Right lobe of liver (tissue), 6 donors: ENCODE results near the gene LNX1. TPM values are rescaled to one million over a fixed set of nuclear protein-coding genes. Genes with fewer than 3 reads are reported as not detected.

Experiments
- ATAC-seq, 4 donors: fragments of 200-7000 bp; cut with Tn5 transposase; one replicate each; pipeline ENCODE4 v1.9.1; 2020; ENCODE audit warnings: mild to moderate bottlenecking in 4 of 4, moderate library complexity in 4 of 4
- DNase-seq, 3 donors: peaks; one replicate each; pipeline ENCODE4 v3.0.0-alpha.2; 2020
- H3K27ac ChIP-seq, 3 donors: fragments of 200-600 bp; one replicate each; pipeline ENCODE4 v1.8.0; 2022
- H3K27me3 ChIP-seq, 2 donors: fragments of 200-600 bp; one replicate each; pipeline ENCODE4 v1.8.0; 2022
- H3K36me3 ChIP-seq, 4 donors: fragments of 200-600 bp; sonication (generic) in 1 of 4; one replicate each; pipeline versions ENCODE4 v1.5.1 to v1.8.0; 2017 to 2022; ENCODE audit warnings: control low read depth in 1 of 4
- H3K4me1 ChIP-seq, 4 donors: fragments of 200-600 bp; sonication (generic) in 1 of 4; one replicate each; pipeline versions ENCODE4 v1.5.1 to v1.8.0; 2017 to 2022; ENCODE audit warnings: control low read depth in 1 of 4
- H3K4me3 ChIP-seq, 3 donors: fragments of 200-600 bp; one replicate each; pipeline ENCODE4 v1.8.0; 2022
- H3K9me3 ChIP-seq, 4 donors: fragments of 200-600 bp; sonication (generic) in 1 of 4; one replicate each; pipeline versions ENCODE4 v1.5.1 to v1.8.0; 2017 to 2022; ENCODE audit warnings: control low read depth in 1 of 4
- POLR2A ChIP-seq: fragments of 450-650 bp; IDR thresholded peaks from one replicate; pipeline ENCODE4 v1.6.1; 2017; ENCODE audit warnings: antibody characterized with exemption, mild to moderate bottlenecking
- WGBS: methylation state at CpG from one replicate; pipeline ENCODE4 v1.1.6; 2018; ENCODE audit warnings: low coverage, low lambda C conversion rate; ENCODE audit not compliant: insufficient coverage; ENCODE audit errors: missing lambda C conversion rate; 5-methylcytosine and 5-hydroxymethylcytosine counted together
- intact Hi-C, 2 donors: fragments of 100-400 bp; cut with DNase I; formaldehyde crosslinking; loops; one replicate each; pipeline versions ENCODE4 v1.11.2 to v1.14.1; 2022
- total RNA-seq, 6 experiments: library from RNA; depleted of rRNA in 2 of 6; stranded (reverse); fragments of >200 nt in 2 of 6; fragmentation: NEBNext Ultra II Directional in 3 of 6; extraction: Animal tissue kit (Norgen Biotek cat#: 25700) in 3 of 6; gene quantifications; one replicate each; pipeline versions ENCODE4 v1.1.0 to v1.2.4, GENCODE V29; 2016 to 2023
- TF ChIP-seq, protein P1 (sequence below), 4 donors: fragments of 200-600 bp in 3 of 4; fragments of 450-650 bp in 1 of 4; IDR thresholded peaks; one replicate each; pipeline versions ENCODE4 v1.5.1 to v1.8.0; 2016 to 2022; ENCODE audit warnings: antibody characterized with exemption in 4 of 4, mild to moderate bottlenecking in 2 of 4
- donor health status: DM: no; HTN: yes; CAD: no.
- donor health status: DM: no; HTN: no; CAD: no.
- donor health status: DM: no; HTN: no; CAD: no.
- donor health status: DM: no; HTN: yes; CAD: no.
- donor health status: DM: no; HTN: yes; CAD: no.

LNX1 gene
- total RNA-seq, 6 experiments from 2014 or later, result 1.3 to 6.0 (median 3.9) TPM

GRCh38 chr4:53450773-53451172, 140.5 kb downstream of the LNX1 start:
- Histone ChIP-seq H3K27ac (no peak overlapping the region), H3K4me1 (peaks cover 0 to 8% (median 0%) of the 10 kb centered on the region in 4 donors), H3K27me3 (no peaks in the 10 kb centered on the region), H3K36me3 (peaks cover 0 to 16% (median 9%) of the 10 kb centered on the region in 4 donors), H3K4me3 (no peak overlapping the region), H3K9me3 (no peaks in the 10 kb centered on the region)
- DNase-seq (no peak), ATAC-seq (no peak)
- TF ChIP-seq, protein P1, sequence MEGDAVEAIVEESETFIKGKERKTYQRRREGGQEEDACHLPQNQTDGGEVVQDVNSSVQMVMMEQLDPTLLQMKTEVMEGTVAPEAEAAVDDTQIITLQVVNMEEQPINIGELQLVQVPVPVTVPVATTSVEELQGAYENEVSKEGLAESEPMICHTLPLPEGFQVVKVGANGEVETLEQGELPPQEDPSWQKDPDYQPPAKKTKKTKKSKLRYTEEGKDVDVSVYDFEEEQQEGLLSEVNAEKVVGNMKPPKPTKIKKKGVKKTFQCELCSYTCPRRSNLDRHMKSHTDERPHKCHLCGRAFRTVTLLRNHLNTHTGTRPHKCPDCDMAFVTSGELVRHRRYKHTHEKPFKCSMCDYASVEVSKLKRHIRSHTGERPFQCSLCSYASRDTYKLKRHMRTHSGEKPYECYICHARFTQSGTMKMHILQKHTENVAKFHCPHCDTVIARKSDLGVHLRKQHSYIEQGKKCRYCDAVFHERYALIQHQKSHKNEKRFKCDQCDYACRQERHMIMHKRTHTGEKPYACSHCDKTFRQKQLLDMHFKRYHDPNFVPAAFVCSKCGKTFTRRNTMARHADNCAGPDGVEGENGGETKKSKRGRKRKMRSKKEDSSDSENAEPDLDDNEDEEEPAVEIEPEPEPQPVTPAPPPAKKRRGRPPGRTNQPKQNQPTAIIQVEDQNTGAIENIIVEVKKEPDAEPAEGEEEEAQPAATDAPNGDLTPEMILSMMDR (IDR thresholded peaks at IDR 0.05), result no peak
- no peak for TF ChIP-seq POLR2A
- 92% methylated on average over 3 of the region's 3 CpGs for WGBS
- intact Hi-C loops, result no loop called here

GRCh38 chr4:53444954-53445353, 146.3 kb downstream of the LNX1 start:
- 64% methylated on average over 2 of the region's 2 CpGs for WGBS
- DNase-seq (no peak), ATAC-seq (no peak)
- no peak overlapping the region for H3K27ac ChIP-seq
- no peaks in the 10 kb centered on the region for H3K27me3 ChIP-seq
- H3K4me3 ChIP-seq, result no peak overlapping the region
- TF ChIP-seq, protein P1 (IDR thresholded peaks at IDR 0.05), result no peak
- no peak for TF ChIP-seq POLR2A
- intact Hi-C loops, result no loop called here
- peaks cover 0 to 18% (median 0%) of the 10 kb centered on the region in 4 donors for H3K36me3 ChIP-seq
- H3K9me3 ChIP-seq, result no peaks in the 10 kb centered on the region
- H3K4me1 ChIP-seq, result no peaks in the 10 kb centered on the region

- no peaks in the 10 kb centered on the region for H3K27me3 ChIP-seq
- no peaks in the 10 kb centered on the region for H3K9me3 ChIP-seq
- TF ChIP-seq, protein P1 (IDR thresholded peaks at IDR 0.05), result no peak
- no peak for TF ChIP-seq POLR2A
- H3K4me3 ChIP-seq, result no peak overlapping the region
- DNase-seq (no peak), ATAC-seq (no peak)
- no peaks in the 10 kb centered on the region for H3K4me1 ChIP-seq
- WGBS, result 60% methylated on average over 1 of the region's 1 CpG
- intact Hi-C loops, result no loop called here
- peaks cover 0 to 18% (median 0%) of the 10 kb centered on the region in 4 donors for H3K36me3 ChIP-seq
- H3K27ac ChIP-seq, result no peak overlapping the region
Measured at GRCh38 chr4:53441564-53441963, 149.7 kb downstream of the LNX1 start.

DNA sequence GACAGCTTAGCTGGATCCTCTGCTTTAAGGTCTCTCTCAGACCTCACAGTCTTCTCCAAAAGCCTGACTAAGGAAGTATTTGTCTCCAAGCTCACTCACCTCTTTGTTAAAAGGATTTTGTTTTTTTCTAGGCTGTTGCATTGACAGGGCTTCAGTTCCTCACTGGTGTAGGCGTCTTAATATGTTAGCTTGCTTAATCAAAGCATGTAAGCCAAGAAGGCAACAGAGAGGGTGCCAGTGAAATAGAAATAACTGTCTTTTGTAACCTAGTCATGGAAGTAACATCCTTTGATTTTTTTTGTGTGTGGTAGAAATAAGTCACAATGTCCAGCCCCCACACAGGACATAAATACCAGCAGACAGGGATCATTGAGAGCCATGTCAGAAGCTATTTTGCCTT, 155.0 kb downstream of the LNX1 start:
- Histone ChIP-seq H3K4me1 (peaks cover 0 to 5% (median 2%) of the 10 kb centered on the region in 4 donors), H3K36me3 (no peaks in the 10 kb centered on the region), H3K9me3 (no peaks in the 10 kb centered on the region), H3K4me3 (no peak overlapping the region), H3K27me3 (no peaks in the 10 kb centered on the region), H3K27ac (no peak overlapping the region)
- TF ChIP-seq, protein P1 (IDR thresholded peaks at IDR 0.05), result no peak
- no peak for TF ChIP-seq POLR2A
- ATAC-seq (no peak), DNase-seq (no peak)
- intact Hi-C loops, result no loop called here
- 100% methylated on average over 1 of the region's 1 CpG for WGBS
